Suprapubic skin (tissue), 4 donors: Measurements from ENCODE around the gene MYEOV. TPM values are rescaled to one million over a fixed set of nuclear protein-coding genes. Genes with fewer than 3 reads are reported as not detected.

Experiments
- DNase-seq, 2 donors: peaks; one replicate each; pipeline ENCODE4 v3.0.0-alpha.2; 2019; ENCODE audit warnings: low spot score in 2 of 2
- H3K27ac ChIP-seq: fragments of 200-600 bp; sonication (generic); one replicate; pipeline ENCODE4 v1.5.1; 2019
- H3K27me3 ChIP-seq: fragments of 200-600 bp; sonication (generic); one replicate; pipeline ENCODE4 v1.5.1; 2019
- H3K36me3 ChIP-seq: fragments of 200-600 bp; sonication (generic); one replicate; pipeline ENCODE4 v1.5.1; 2019
- H3K4me1 ChIP-seq: fragments of 200-600 bp; sonication (generic); one replicate; pipeline ENCODE4 v1.5.1; 2019
- H3K4me3 ChIP-seq: fragments of 200-600 bp; sonication (generic); one replicate; pipeline ENCODE4 v1.5.1; 2019; ENCODE audit warnings: mild to moderate bottlenecking
- H3K9me3 ChIP-seq: fragments of 200-600 bp; sonication (generic); one replicate; pipeline ENCODE4 v1.5.1; 2019
- CTCF ChIP-seq, 2 donors: fragments of 200-600 bp in 1 of 2; fragments of 450-650 bp in 1 of 2; sonication (generic) in 1 of 2; IDR thresholded peaks; one replicate each; pipeline ENCODE4 v1.5.1; 2016 to 2019; ENCODE audit warnings: antibody characterized with exemption in 2 of 2, mild to moderate bottlenecking in 1 of 2, moderate library complexity in 1 of 2
- EP300 ChIP-seq: sonication (generic); formaldehyde crosslinking; IDR thresholded peaks from one replicate; pipeline ENCODE4 v1.6.1; 2017; ENCODE audit warnings: antibody characterized with exemption
- POLR2A ChIP-seq, 2 donors: fragments of 450-650 bp; IDR thresholded peaks; one replicate each; pipeline ENCODE4 v1.6.1; 2017; ENCODE audit warnings: antibody characterized with exemption in 2 of 2, mild to moderate bottlenecking in 2 of 2, moderate library complexity in 2 of 2
- POLR2AphosphoS5 ChIP-seq, 3 donors: sonication (generic); formaldehyde crosslinking; IDR thresholded peaks; one replicate each; pipeline ENCODE4 v1.6.1; 2017; ENCODE audit warnings: antibody characterized with exemption in 3 of 3
- WGBS: methylation state at CpG from one replicate; pipeline ENCODE4 v1.1.5; 2018; 5-methylcytosine and 5-hydroxymethylcytosine counted together
- total RNA-seq, 4 donors: library from RNA; depleted of rRNA; stranded (reverse); fragments of >200 nt; gene quantifications; one replicate each; pipeline ENCODE4 v1.1.0, GENCODE V29; 2016

Gene MYEOV
- total RNA-seq, 4 donors from 2014 or later, result 9.9 to 25.6 (median 15.8) TPM

GRCh38 chr11:69260622-69261021 is 33.3 kb upstream of the MYEOV start:
- Histone ChIP-seq H3K27ac (no peak overlapping the region), H3K9me3 (no peaks in the 10 kb centered on the region), H3K36me3 (no peaks in the 10 kb centered on the region), H3K4me3 (no peak overlapping the region), H3K27me3 (no peaks in the 10 kb centered on the region), H3K4me1 (peaks cover 6% of the 10 kb centered on the region)
- no peak for DNase-seq
- TF ChIP-seq POLR2AphosphoS5 (IDR thresholded peaks at IDR 0.05) (no peak), CTCF (IDR thresholded peaks at IDR 0.05) (no peak), EP300 (no peak), POLR2A (IDR thresholded peaks at IDR 0.05) (no peak)

- Histone ChIP-seq H3K9me3 (no peaks in the 10 kb centered on the region), H3K4me1 (peaks cover 6% of the 10 kb centered on the region), H3K27me3 (no peaks in the 10 kb centered on the region), H3K27ac (no peak overlapping the region), H3K4me3 (no peak overlapping the region), H3K36me3 (no peaks in the 10 kb centered on the region)
- 89% methylated on average over 3 of the region's 3 CpGs for WGBS
- no peak for DNase-seq
- no peak for TF ChIP-seq POLR2AphosphoS5 (IDR thresholded peaks at IDR 0.05)
- no peak for TF ChIP-seq EP300
- TF ChIP-seq CTCF (IDR thresholded peaks at IDR 0.05), result no peak
- no peak for TF ChIP-seq POLR2A (IDR thresholded peaks at IDR 0.05)
Measured at GRCh38 chr11:69261116-69261515, 32.8 kb upstream of the MYEOV start.

- Histone ChIP-seq H3K9me3 (no peaks in the 10 kb centered on the region), H3K4me1 (peaks cover 6% of the 10 kb centered on the region), H3K27ac (no peak overlapping the region), H3K36me3 (no peaks in the 10 kb centered on the region), H3K4me3 (no peak overlapping the region), H3K27me3 (no peaks in the 10 kb centered on the region)
- WGBS, result 77% methylated on average over 7 of the region's 8 CpGs
- no peak for TF ChIP-seq POLR2A (IDR thresholded peaks at IDR 0.05)
- TF ChIP-seq EP300, result no peak
- TF ChIP-seq CTCF (IDR thresholded peaks at IDR 0.05), result no peak
- no peak for TF ChIP-seq POLR2AphosphoS5 (IDR thresholded peaks at IDR 0.05)
- DNase-seq, result no peak
Measured at GRCh38 chr11:69262918-69263735, 30.8 kb upstream of the MYEOV start.

- Histone ChIP-seq H3K27ac (no peak overlapping the region), H3K4me3 (no peak overlapping the region), H3K27me3 (no peaks in the 10 kb centered on the region), H3K9me3 (no peaks in the 10 kb centered on the region), H3K4me1 (peaks cover 6% of the 10 kb centered on the region), H3K36me3 (no peaks in the 10 kb centered on the region)
- no peak for DNase-seq
- TF ChIP-seq CTCF (IDR thresholded peaks at IDR 0.05), result no peak
- no peak for TF ChIP-seq POLR2A (IDR thresholded peaks at IDR 0.05)
- no peak for TF ChIP-seq EP300
- no peak for TF ChIP-seq POLR2AphosphoS5 (IDR thresholded peaks at IDR 0.05)
- 48% methylated on average over 3 of the region's 3 CpGs for WGBS
Measured at GRCh38 chr11:69263736-69264052, 30.3 kb upstream of the MYEOV start.

- H3K9me3 ChIP-seq, result no peaks in the 10 kb centered on the region
- no peaks in the 10 kb centered on the region for H3K4me1 ChIP-seq
- no peak overlapping the region for H3K4me3 ChIP-seq
- H3K27me3 ChIP-seq, result no peaks in the 10 kb centered on the region
- H3K27ac ChIP-seq, result no peak overlapping the region
- DNase-seq, result no peak
- WGBS, result 100% methylated on average over 3 of the region's 4 CpGs
- TF ChIP-seq EP300, result no peak
- TF ChIP-seq POLR2A (IDR thresholded peaks at IDR 0.05), result no peak
- H3K36me3 ChIP-seq, result no peaks in the 10 kb centered on the region
Measured at GRCh38 chr11:69264486-69264885, 29.5 kb upstream of the MYEOV start.
